ENCODE results near the gene AGBL3.

DNA sequence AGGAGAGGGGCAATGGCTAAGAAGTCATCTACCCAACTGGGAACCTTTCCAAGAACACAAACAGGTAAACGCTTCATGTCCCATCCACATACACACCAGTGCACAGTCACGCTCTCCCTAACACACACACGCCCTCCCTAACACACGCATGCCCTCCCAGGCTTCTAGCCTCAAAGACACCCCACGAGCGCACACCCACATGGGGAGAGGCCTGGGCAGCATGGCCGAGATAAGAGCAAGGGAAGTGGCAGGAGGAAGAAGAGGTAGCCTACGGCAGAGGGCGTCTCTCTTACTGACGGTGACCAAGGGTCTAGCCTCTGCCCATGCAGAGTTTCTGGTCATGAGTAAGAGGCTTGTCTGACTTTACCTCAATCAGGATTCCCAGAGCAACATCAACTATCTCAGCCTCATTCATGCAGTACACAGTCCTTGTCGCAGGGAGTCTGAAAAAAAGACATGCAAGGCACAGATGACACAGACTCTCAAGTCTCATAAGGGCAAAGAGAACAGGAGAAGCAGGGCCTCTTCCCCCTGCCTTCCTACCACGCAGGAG lies 181.1 kb downstream of the AGBL3 start:
- TF ChIP-seq EP300 (IDR thresholded peaks at IDR 0.05), result no peak
- TF ChIP-seq, protein P1, sequence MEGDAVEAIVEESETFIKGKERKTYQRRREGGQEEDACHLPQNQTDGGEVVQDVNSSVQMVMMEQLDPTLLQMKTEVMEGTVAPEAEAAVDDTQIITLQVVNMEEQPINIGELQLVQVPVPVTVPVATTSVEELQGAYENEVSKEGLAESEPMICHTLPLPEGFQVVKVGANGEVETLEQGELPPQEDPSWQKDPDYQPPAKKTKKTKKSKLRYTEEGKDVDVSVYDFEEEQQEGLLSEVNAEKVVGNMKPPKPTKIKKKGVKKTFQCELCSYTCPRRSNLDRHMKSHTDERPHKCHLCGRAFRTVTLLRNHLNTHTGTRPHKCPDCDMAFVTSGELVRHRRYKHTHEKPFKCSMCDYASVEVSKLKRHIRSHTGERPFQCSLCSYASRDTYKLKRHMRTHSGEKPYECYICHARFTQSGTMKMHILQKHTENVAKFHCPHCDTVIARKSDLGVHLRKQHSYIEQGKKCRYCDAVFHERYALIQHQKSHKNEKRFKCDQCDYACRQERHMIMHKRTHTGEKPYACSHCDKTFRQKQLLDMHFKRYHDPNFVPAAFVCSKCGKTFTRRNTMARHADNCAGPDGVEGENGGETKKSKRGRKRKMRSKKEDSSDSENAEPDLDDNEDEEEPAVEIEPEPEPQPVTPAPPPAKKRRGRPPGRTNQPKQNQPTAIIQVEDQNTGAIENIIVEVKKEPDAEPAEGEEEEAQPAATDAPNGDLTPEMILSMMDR (IDR thresholded peaks at IDR 0.05), result no peak

All from sigmoid colon (tissue), 4 donors.